ENCODE data around the gene BEND6.
"Not testable (repeated sequence)": the region's sequence is repeated elsewhere in the genome, so short reads cannot be mapped to it uniquely, and the experiment has no call there.

The BEND6 gene

DNA sequence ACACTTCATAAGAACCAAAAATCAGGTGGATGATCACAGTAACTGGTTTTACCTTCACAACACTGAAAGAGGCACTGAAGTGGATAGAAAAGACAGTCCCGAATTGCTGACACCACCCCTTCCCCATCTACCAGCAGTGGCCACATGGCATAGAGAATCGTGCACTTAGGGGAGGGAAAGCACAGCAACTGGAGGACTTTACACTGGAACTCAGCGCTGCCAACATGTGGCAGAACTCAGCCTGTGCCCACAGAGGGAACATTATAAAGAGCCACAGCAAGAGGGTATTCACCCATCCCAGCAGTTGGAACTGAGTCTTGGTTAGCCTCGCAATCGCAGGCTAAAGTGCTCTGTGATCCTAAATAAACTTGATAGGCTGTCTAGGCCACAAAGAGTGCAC is 85.1 kb downstream of the BEND6 start:
- DNase-seq: peak; percentile 29 to 57

DNA sequence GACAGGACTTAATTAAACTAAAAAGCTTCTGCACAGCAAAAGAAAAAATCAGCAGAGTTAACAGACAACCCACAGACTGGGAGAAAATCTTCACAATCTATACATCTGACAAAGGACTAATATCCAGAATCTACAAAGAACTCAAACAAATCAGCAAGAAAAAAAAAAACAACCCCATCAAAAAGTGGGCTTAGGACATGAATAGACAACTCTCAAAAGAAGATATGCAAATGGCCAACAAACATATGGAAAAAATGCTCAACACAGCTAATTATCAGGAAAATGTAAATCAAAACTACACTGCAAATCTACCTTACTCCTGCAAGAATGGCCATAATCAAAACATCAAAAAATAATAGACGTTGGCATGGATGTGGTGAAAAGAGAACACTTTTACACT is 89.2 kb downstream of the BEND6 start:
- DNase-seq: not testable (repeated sequence)

- DNase-seq: no peak
Measured at GRCh38 chr6:57044568-57044967, 89.7 kb downstream of the BEND6 start.

DNA sequence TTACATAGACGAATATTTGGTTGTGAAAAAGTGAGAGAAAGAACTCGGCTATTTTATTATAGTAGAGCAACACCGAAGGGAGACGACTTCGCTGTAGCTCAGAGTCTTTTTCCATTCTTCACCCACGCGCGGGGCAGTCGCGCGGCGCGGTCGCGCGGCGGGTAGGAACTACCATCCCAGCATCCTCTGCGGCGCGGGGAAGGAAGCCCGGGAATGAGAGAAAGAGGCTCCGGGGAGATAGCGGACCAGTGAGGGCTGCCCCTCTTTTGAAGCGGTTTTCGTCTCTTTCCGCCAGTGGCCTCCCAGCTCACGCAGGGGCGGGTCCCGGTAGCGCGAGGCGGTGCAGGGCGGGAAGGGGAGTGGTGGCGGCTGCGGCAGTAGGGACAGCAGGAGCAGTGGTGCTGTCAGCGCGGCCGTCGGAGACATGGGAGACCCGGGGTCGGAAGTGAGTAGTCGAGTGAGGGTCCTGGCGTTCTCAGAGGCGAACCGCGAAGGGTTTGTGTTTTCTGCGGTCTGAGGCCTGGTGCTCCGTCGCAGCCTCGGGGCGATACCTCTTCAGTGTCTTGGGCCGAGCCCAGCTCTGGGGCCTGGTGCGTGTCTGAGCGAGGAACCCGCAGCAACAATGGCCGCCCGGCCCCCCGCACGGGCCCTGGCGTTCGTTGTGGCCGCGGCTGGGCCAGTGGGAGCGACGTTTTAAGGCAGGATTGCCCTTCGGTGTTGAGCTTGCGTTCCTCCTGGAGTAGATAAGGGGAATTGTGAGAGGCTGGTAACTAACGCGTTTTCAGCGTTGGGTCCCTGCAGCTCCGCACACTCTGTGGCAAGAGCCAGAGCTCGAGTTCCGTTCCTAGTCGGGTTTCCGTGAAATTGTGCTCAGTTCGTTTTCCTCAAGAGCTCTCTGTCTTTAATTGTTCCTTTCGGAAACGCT is 91.7 kb downstream of the BEND6 start, which contains the start of gene KIAA1586:
Gene KIAA1586 (plus strand): TSS at position 362 of the 925 bp plus-strand sequence. CDS start 63 bp downstream, at position 425.
- peak; percentile 77 to 90 for DNase-seq

DNA sequence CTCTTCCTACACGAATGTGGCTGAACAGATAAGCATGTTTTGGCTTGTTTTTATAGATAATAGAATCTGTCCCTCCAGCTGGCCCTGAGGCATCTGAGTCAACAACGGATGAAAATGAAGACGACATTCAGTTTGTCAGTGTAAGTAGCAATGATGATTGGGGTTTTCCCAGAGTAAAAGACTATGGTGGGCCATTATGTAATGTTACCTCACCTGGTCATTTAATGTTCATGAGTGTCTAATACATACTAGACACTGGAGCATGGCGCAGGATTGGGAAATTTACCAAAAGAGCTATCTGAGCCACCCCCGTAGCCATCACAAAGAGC is 92.3 kb downstream of the BEND6 start:
- DNase-seq: not testable (repeated sequence)

- DNase-seq: not testable (repeated sequence)
Measured at GRCh38 chr6:57047859-57048258, 93.0 kb downstream of the BEND6 start.

DNA sequence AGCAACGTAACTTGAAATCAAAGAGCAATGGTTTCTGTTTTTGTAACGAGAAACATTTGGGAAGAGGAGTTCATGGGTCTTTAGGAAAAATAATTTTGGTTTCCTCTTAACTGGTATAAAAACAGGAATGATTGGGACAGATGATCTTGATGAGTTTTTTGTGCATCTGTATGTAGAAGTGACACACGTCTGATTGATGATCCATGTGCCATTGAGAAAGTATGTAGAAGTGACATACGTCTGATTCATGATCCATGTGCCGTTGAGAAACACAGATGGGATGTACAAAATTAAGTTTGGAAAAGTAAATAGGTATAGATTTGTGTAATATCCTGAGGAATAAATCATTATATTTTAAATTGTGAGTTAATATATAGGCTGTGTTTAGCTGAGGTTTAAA is 93.7 kb downstream of the BEND6 start:
- no peak for DNase-seq

DNA sequence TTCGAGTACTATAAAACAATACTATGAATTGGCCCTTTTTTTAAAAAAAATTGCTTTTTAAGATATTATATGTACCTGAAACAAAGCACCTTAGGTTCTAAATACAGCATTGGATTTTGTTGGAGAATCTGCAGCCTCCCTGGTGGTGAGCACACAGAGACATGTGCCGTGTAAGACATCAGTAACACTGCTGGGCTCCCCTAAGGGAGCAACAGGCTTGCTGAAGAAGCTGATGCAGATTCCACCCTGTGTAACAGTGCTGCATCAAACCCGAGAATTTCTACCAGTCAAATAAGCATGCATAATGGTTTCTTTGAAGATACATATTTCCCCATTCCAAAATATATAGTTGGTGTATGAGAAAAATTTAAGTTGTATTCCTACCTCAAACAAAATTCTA is 108.9 kb downstream of the BEND6 start:
- DNase-seq: no peak

- no peak for DNase-seq
Measured at GRCh38 chr6:57064809-57065208, 109.9 kb downstream of the BEND6 start.

DNA sequence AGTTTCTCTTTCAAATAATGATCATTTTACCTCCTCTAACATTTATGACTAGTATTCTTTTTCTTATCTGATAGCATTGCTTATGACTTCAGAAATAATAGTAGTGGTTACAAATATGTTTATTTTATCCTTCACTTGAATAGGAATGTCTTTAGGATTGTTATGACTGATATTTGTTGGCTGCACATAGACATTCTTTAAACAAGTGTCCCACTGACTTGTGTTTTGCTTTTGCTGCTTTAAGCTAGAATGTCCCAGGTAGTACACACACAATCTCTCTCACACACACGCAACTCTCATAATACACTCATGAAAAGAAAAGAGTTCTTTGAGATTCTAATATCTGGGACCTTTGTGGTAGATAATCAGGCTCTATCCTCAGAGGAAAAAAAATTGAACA is 113.2 kb downstream of the BEND6 start:
- no peak for DNase-seq

- DNase-seq: no peak
Measured at GRCh38 chr6:57069228-57069627, 114.3 kb downstream of the BEND6 start.

DNA sequence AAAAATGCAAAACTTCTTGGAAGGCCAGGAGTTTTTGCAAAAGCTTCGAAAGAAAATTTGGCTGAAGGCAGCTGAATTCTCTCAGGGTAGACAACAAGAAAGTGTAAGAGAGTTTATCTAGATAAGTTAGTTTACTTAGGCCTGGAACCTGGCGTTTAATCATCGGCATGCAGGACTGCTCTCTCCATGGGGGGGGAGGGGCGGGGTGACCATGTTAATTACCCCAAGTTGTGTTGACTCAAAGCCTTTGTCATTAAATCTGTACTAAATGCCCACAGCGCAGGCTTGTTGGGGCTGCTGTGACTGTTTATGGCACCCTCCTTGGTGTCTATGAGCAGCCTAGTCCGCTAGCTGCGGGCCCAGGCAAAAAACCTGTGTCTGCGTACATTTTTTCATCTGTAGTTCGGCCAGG is 115.0 kb downstream of the BEND6 start:
- no peak for DNase-seq

DNA sequence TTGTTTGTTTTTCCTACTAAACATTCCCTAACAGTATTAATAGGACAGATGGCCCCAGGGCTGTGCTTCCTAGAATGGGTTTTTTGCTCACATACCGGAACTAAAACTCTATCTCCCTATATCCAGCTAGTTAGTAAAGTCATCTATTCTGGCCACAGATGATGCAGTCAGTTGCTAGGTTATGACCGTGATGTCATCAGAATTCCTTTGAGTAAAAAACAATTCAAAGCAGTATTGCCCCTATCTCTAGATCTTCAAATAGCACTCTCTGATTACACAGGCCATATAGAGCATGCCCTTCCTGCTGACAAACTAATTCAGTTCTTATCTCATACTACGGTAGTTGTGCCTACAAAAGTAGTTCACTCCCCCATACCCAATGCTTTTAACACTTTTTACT is 117.2 kb downstream of the BEND6 start:
- no peak for DNase-seq

DNA sequence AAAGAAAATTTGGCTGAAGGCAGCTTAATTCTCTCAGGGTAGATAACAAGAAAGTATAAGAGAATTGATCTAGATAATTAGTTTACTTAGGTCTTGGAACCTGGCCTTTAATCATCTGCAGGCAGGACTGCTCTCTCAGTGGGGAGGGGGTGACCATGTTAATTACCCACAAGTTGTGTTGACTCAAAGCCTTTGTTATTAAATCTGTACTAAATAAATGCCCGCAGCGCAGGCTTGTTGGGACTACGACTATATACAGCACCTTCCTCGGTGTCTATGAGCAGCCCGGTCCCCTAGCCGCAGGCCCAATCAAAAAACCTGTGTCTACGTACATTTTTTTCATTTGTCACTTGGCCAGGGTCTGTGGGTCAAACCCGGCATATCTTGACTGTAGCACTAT is 119.5 kb downstream of the BEND6 start:
- DNase-seq: no peak

- no peak for DNase-seq
Measured at GRCh38 chr6:57075092-57075491, 120.2 kb downstream of the BEND6 start.

Data from NCI-H524 (cell line).